Body of pancreas (tissue), 4 donors: ENCODE measurements around the gene GNB2.

ENCODE experiments used
- POLR2A ChIP-seq, 3 donors: fragments of 450-650 bp; IDR thresholded peaks; one replicate each; pipeline ENCODE4 v1.6.1; 2016; ENCODE audit warnings: antibody characterized with exemption in 3 of 3, mild to moderate bottlenecking in 2 of 3
- TF ChIP-seq, protein P1 (sequence below), 7 experiments: fragments of 450-650 bp in 4 of 7; fragments of 200-600 bp in 3 of 7; sonication (generic) in 3 of 7; IDR thresholded peaks; one replicate each; pipeline ENCODE4 v1.5.1; 2016 to 2019; ENCODE audit warnings: antibody characterized with exemption in 7 of 7

DNA sequence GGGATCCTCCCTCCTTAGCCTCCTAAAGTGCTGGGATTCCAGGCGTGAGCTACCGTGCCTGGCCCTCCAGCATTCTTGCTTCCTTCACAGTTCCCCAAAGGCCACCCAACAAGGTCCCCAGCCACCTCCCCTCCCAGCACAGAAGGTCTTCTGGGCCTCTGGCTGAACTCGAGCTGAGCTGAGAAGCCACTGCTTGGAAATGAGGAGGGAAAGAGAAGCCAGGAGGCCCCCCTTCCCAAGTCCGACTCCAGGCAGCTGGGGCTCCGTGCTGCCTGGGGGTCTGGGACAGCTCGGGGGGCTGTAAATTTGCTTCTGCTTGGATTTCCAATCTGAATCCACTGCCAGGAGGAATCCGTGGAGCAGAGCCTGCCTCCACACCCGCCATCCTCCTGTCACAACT is 41.2 kb downstream of the GNB2 start:
- no peak for TF ChIP-seq POLR2A (IDR thresholded peaks at IDR 0.05)
- TF ChIP-seq, protein P1, sequence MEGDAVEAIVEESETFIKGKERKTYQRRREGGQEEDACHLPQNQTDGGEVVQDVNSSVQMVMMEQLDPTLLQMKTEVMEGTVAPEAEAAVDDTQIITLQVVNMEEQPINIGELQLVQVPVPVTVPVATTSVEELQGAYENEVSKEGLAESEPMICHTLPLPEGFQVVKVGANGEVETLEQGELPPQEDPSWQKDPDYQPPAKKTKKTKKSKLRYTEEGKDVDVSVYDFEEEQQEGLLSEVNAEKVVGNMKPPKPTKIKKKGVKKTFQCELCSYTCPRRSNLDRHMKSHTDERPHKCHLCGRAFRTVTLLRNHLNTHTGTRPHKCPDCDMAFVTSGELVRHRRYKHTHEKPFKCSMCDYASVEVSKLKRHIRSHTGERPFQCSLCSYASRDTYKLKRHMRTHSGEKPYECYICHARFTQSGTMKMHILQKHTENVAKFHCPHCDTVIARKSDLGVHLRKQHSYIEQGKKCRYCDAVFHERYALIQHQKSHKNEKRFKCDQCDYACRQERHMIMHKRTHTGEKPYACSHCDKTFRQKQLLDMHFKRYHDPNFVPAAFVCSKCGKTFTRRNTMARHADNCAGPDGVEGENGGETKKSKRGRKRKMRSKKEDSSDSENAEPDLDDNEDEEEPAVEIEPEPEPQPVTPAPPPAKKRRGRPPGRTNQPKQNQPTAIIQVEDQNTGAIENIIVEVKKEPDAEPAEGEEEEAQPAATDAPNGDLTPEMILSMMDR (IDR thresholded peaks at IDR 0.05), result no peak
